A549 treated with AZD9567 at 1 μM for 4 hours (cell line): ENCODE results near the gene ATP5PF. TPM values are rescaled to one million over a fixed set of nuclear protein-coding genes. Genes with fewer than 3 reads are reported as not detected.

Experiments
- total RNA-seq: library from RNA; stranded (reverse); fragments of 200-300 nt; extraction: Qiagen RNA extraction; gene quantifications from 5 replicates; pipeline ENCODE4 v1.2.3, GENCODE V29; 2022; ENCODE audit not compliant: insufficient read depth

The ATP5PF gene, protein sequence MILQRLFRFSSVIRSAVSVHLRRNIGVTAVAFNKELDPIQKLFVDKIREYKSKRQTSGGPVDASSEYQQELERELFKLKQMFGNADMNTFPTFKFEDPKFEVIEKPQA
- 205 to 224 TPM (median 217 TPM) in 5 replicates for total RNA-seq

GRCh38 chr21:25734904-25735645 lies at the start of gene ATP5PF, which contains the start of gene GABPA:
ATP5PF (minus strand) TSS chr21:25734904; CDS start chr21:25729794, 5,110 bp downstream.
GABPA (plus strand) TSS chr21:25734972; CDS start chr21:25741599, 6,627 bp downstream.

Other genes starting within 250 kb of the ATP5PF start
- 31.2 to 35.8 TPM (median 34.4 TPM) in 5 replicates for gene MRPL39, start 127.4 kb downstream of the ATP5PF start, total RNA-seq
- 0.21 TPM in 1 of 5 replicates, not detected in the others for gene JAM2, start 95.6 kb downstream of the ATP5PF start, total RNA-seq
- 5.0 to 8.7 TPM (median 6.7 TPM) in 5 replicates for gene GABPA, start 68 bp upstream of the ATP5PF start, total RNA-seq